ENCODE measurements around the gene MPP2. TPM values are rescaled to one million over a fixed set of nuclear protein-coding genes. Genes with fewer than 3 reads are reported as not detected.
A peak's percentile ranks its signal among the peaks of the same experiment; 100 is the strongest.
"Not testable (repeated sequence)": the region's sequence is repeated elsewhere in the genome, so short reads cannot be mapped to it uniquely, and the experiment has no call there.

Gene MPP2
- total RNA-seq, 2 experiments from 2014 or later = 6.0 TPM

DNA sequence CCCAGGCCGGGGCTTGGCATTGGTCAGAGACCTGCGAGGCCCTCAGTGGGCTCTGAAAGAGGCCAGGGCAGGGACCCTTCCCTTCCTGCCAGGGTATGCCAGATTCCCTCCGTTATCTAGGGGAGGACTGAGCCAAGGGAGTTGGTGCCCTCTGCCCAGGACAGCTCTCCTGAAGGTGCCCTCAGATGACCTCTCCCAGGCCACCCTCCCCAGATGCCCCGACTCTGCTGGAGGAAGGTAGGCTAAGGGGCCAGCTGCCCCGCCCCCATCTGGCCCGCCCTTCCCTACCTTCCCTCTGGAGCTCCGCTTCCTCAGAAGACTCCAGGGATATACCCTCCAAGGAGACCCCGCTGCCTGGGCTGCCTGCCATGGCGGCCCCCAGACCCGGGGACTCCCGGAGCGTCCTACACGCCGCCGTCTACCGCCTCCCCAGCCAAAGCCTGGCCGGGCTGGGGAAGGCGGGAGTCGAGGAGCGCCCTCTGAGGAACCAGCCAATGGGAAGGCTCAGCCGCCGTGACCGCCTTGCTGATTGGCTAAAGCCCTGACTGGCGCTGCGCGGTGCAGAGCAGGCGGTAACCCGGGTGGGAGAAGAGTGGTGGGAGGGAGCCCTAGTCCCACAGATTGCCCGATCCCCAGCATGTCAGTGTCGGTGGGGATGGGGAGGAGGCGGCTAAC, 7.0 kb downstream of the MPP2 start:
- H3K9me3 Mint-ChIP-seq = no peaks in the 10 kb centered on the region
- intact Hi-C loops (cut with micrococcal nuclease) = no loop called here
- ATAC-seq (peak; percentile 100), DNase-seq (peak; percentile 92)
- H3K36me3 Mint-ChIP-seq (ENCODE audit: low read depth) = no peaks in the 10 kb centered on the region
- POLR2A ChIA-PET = interaction anchor here (0.7 kb wide), 2 partner anchors 9 to 26 kb away, joined by 3 read pairs; no protein-coding TSS in a partner anchor
- TF ChIP-seq, protein P1, sequence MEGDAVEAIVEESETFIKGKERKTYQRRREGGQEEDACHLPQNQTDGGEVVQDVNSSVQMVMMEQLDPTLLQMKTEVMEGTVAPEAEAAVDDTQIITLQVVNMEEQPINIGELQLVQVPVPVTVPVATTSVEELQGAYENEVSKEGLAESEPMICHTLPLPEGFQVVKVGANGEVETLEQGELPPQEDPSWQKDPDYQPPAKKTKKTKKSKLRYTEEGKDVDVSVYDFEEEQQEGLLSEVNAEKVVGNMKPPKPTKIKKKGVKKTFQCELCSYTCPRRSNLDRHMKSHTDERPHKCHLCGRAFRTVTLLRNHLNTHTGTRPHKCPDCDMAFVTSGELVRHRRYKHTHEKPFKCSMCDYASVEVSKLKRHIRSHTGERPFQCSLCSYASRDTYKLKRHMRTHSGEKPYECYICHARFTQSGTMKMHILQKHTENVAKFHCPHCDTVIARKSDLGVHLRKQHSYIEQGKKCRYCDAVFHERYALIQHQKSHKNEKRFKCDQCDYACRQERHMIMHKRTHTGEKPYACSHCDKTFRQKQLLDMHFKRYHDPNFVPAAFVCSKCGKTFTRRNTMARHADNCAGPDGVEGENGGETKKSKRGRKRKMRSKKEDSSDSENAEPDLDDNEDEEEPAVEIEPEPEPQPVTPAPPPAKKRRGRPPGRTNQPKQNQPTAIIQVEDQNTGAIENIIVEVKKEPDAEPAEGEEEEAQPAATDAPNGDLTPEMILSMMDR (IDR thresholded peaks at IDR 0.05) = no peak
- CTCF ChIA-PET = interaction anchor here (0.7 to 11.0 kb wide), 7 partner anchors 9 to 445 kb away, joined by 3 to 78 read pairs (median 3); partner anchors contain the start of genes GRN and MPP2
- no peak overlapping the region for H3K27ac Mint-ChIP-seq
- peaks cover 4% of the 10 kb centered on the region for H3K27me3 Mint-ChIP-seq
- H3K4me1 Mint-ChIP-seq (ENCODE audit: low read depth) = peaks cover 9% of the 10 kb centered on the region
- peak overlapping the region; percentile 69 for H3K4me3 Mint-ChIP-seq

DNA sequence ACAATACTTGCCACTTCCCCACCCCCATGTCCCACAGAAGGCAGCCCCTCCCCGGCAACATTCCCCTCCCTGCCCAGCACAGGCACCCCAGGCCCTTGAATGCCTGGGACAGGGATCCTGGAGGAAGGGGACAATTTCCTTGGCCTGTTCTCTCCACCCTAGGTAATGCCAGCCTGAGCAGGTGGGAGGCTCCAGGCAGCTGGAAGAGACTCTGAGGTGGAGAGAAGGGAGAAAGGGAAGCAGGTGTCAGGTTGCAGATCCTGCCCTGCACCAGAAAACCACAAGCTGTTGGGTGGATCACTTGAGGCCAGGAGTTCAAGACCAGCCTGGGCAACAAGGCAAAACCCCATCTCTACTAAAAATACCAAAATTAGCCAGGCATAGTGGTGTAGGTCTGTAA, 8.9 kb downstream of the MPP2 start:
- intact Hi-C loops (cut with micrococcal nuclease) = no loop called here

DNA sequence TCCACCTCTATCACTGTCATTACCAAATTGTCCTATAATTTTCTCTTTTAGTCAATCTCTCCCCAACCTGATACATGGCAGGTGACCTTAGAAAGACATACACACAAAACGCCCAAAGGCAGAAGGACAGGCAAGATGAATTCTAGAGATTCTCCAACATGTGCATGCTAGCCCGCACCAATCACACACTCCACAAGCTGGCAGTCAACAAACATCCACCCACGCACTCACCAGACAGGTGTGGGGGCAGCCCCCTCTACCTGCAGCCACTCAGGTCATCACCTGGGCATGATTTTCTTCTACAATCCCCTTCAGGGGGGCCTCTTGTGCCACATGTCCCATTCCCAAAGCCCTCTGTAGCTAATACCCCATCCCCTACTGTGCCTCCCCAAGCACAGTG, 9.5 kb downstream of the MPP2 start:
- Mint-ChIP-seq H3K9me3 (no peaks in the 10 kb centered on the region), H3K36me3 (ENCODE audit: low read depth) (no peaks in the 10 kb centered on the region), H3K4me1 (ENCODE audit: low read depth) (peaks cover 9% of the 10 kb centered on the region), H3K27ac (no peak overlapping the region), H3K27me3 (no peaks in the 10 kb centered on the region), H3K4me3 (no peak overlapping the region)
- intact Hi-C loops (cut with micrococcal nuclease) = no loop called here
- ChIA-PET POLR2A (no interaction called here), CTCF (interaction anchor here (3.3 to 11.0 kb wide), 2 partner anchors 12 to 19 kb away, joined by 25 to 78 read pairs; partner anchors contain the start of gene MPP2)
- TF ChIP-seq, protein P1 (IDR thresholded peaks at IDR 0.05) = no peak
- ATAC-seq = no peak
- no peak for DNase-seq

More for the DNA sequence above, 8.9 kb downstream of the MPP2 start:
- ChIA-PET POLR2A (interaction anchor here (0.7 kb wide), 1 partner anchor 9 kb away, joined by 3 read pairs; the partner anchor contains the start of gene MPP2), CTCF (interaction anchor here (0.8 to 11.0 kb wide), 4 partner anchors 11 to 45 kb away, joined by 3 to 78 read pairs (median 14); partner anchors contain the start of gene MPP2)
- DNase-seq (no peak), ATAC-seq (no peak)
- no peaks in the 10 kb centered on the region for H3K27me3 Mint-ChIP-seq
- no peaks in the 10 kb centered on the region for H3K36me3 Mint-ChIP-seq (ENCODE audit: low read depth)
- H3K9me3 Mint-ChIP-seq = no peaks in the 10 kb centered on the region
- H3K4me3 Mint-ChIP-seq = no peak overlapping the region
- peaks cover 9% of the 10 kb centered on the region for H3K4me1 Mint-ChIP-seq (ENCODE audit: low read depth)
- TF ChIP-seq, protein P1 (IDR thresholded peaks at IDR 0.05) = no peak
- no peak overlapping the region for H3K27ac Mint-ChIP-seq

DNA sequence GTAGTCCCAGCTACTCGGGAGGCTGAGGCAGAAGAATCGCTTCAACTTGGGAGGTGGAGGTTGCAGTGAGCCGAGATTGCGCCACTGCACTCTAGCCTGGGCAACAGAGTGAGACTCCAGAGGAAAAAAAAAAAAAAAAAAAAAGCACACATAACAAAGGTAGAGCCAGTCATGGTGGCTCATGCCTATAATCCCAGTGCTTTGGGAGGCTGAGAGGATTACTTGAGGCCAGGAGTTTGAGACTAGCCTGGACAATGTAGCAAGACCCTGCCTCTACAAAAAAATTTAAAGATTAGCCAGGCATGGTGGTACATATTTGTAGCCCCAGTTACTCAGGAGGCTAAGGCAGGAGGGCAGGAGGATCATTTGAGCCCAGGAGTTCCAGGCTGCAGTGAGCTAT, 12.8 kb downstream of the MPP2 start:
- H3K9me3 Mint-ChIP-seq; ATAC-seq; H3K27me3 Mint-ChIP-seq; intact Hi-C loops (cut with micrococcal nuclease); DNase-seq; H3K4me1 Mint-ChIP-seq (ENCODE audit: low read depth); H3K4me3 Mint-ChIP-seq; H3K27ac Mint-ChIP-seq; H3K36me3 Mint-ChIP-seq (ENCODE audit: low read depth): not testable (repeated sequence)
- ChIA-PET POLR2A (interaction anchor here (0.6 kb wide), 1 partner anchor 226 kb away, joined by 3 read pairs; no protein-coding TSS in a partner anchor), CTCF (interaction anchor here (1.0 to 11.0 kb wide), 6 partner anchors 14 to 274 kb away, joined by 3 to 78 read pairs (median 4); partner anchors contain the start of gene PPY)

DNA sequence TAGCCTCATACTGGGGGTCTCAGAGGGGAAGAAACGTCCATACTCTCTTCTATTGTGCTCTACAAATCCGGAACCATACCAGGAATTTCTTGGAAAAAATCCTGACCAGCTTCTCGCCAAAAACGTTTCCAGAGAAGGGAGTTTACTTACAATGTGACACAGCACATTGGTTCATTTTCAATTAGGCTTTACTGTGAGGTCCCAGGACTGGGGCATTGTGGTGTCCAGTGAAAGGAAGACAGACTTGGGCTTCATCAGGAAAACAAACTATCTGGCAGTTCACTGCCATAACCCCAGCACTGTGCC, 14.7 kb downstream of the MPP2 start:
- Mint-ChIP-seq H3K27me3 (no peaks in the 10 kb centered on the region), H3K9me3 (no peaks in the 10 kb centered on the region), H3K36me3 (ENCODE audit: low read depth) (no peaks in the 10 kb centered on the region), H3K4me3 (no peak overlapping the region), H3K27ac (no peak overlapping the region), H3K4me1 (ENCODE audit: low read depth) (no peaks in the 10 kb centered on the region)
- ChIA-PET POLR2A (interaction anchor here (0.8 kb wide), 1 partner anchor 31 kb away, joined by 3 read pairs; no protein-coding TSS in a partner anchor), CTCF (interaction anchor here (0.6 to 7.1 kb wide), 4 partner anchors 11 to 51 kb away, joined by 3 to 74 read pairs (median 5); no protein-coding TSS in a partner anchor)
- intact Hi-C loops (cut with micrococcal nuclease) = no loop called here
- DNase-seq (no peak), ATAC-seq (no peak)
- TF ChIP-seq, protein P1 (IDR thresholded peaks at IDR 0.05) = no peak
